IMR-90 (cell line): ENCODE measurements around the gene NDC80. TPM values are rescaled to one million over a fixed set of nuclear protein-coding genes. Genes with fewer than 3 reads are reported as not detected.

Source experiments
- ATAC-seq: fragments of 200-7000 bp; cut with Tn5 transposase; 2 replicates; pipeline ENCODE4 v1.9.1; 2020; ENCODE audit warnings: low read depth, mild to moderate bottlenecking, moderate library complexity
- BruUV-seq: library from RNA; stranded (reverse); fragments of 400-500 nt; replicated peaks from 2 replicates; lab custom pipeline; 2021; lab: Mats Ljungman, UMichigan
- CTCF ChIA-PET: fragments of 300-600 bp; formaldehyde crosslinking; extraction: SDS; loops from one replicate; lab custom pipeline; 2021; ENCODE audit warnings: antibody characterized with exemption; lab: Yijun Ruan, JAX
- POLR2A ChIA-PET: fragments of 300-600 bp; sonication (Branson Sonifier 250); formaldehyde crosslinking; loops from one replicate; lab custom pipeline; 2022; ENCODE audit warnings: antibody characterized with exemption; ENCODE audit not compliant: unreplicated experiment; lab: Charles Lee
- DNase-seq: peaks from one replicate; pipeline ENCODE4 v3.0.0; 2013
- H2AFZ ChIP-seq: replicated peaks from 2 replicates; pipeline ENCODE3; 2013; ENCODE audit warnings: low read length, mild to moderate bottlenecking; ENCODE audit not compliant: poor library complexity
- H2AK5ac ChIP-seq: 2 replicates; pipeline ENCODE4 v1.6.1; 2013; ENCODE audit warnings: low read depth, low read length, inconsistent platforms
- H2AK9ac ChIP-seq: replicated peaks from 2 replicates; pipeline ENCODE3; 2013; ENCODE audit warnings: mild to moderate bottlenecking, low read depth, low read length, moderate library complexity; ENCODE audit not compliant: poor library complexity
- H2BK120ac ChIP-seq: 2 replicates; pipeline ENCODE4 v1.6.1; 2013; ENCODE audit warnings: low read depth, low read length, inconsistent platforms
- H2BK15ac ChIP-seq: 3 replicates; pipeline ENCODE4 v1.6.1; 2013; ENCODE audit warnings: low read depth, low read length, inconsistent platforms
- H2BK20ac ChIP-seq: 2 replicates; pipeline ENCODE4 v1.6.1; 2013; ENCODE audit warnings: low read depth, mild to moderate bottlenecking, inconsistent platforms, low read length, moderate library complexity
- H2BK5ac ChIP-seq: 2 replicates; pipeline ENCODE4 v1.6.1; 2013; ENCODE audit warnings: mild to moderate bottlenecking, low read depth, low read length, inconsistent platforms; ENCODE audit not compliant: poor library complexity, severe bottlenecking
- H3K14ac ChIP-seq: replicated peaks from 2 replicates; pipeline ENCODE4 v1.6.1; 2013; ENCODE audit warnings: low read depth, low read length, inconsistent platforms
- H3K18ac ChIP-seq: 2 replicates; pipeline ENCODE4 v1.6.1; 2013; ENCODE audit warnings: low read depth, low read length, control low read depth
- H3K23ac ChIP-seq: 2 replicates; pipeline ENCODE4 v1.6.1; 2013; ENCODE audit warnings: low read depth, low read length, inconsistent platforms
- H3K27ac ChIP-seq: 2 replicates; pipeline ENCODE4 v1.5.1; 2013; ENCODE audit warnings: mild to moderate bottlenecking, control low read depth, low read length; ENCODE audit not compliant: insufficient read depth
- H3K27me3 ChIP-seq: 2 replicates; pipeline ENCODE4 v1.6.1; 2013; ENCODE audit warnings: low read length; ENCODE audit not compliant: control insufficient read depth, insufficient read depth
- H3K36me3 ChIP-seq: 2 replicates; pipeline ENCODE4 v1.6.1; 2013; ENCODE audit warnings: low read length, mixed read lengths; ENCODE audit not compliant: control insufficient read depth, insufficient read depth
- H3K4ac ChIP-seq: 2 replicates; pipeline ENCODE4 v1.6.1; 2013; ENCODE audit warnings: low read depth, low read length, inconsistent platforms
- H3K4me1 ChIP-seq: 2 replicates; pipeline ENCODE4 v1.6.1; 2013; ENCODE audit warnings: low read length, mixed read lengths; ENCODE audit not compliant: control insufficient read depth, insufficient read depth
- H3K4me2 ChIP-seq: 2 replicates; pipeline ENCODE4 v1.6.1; 2013; ENCODE audit warnings: low read depth, mild to moderate bottlenecking, control low read depth, low read length, moderate library complexity
- H3K4me3 ChIP-seq: 2 replicates; pipeline ENCODE4 v1.5.1; 2013; ENCODE audit warnings: low read depth, mild to moderate bottlenecking, control low read depth, low read length, moderate library complexity; ENCODE audit not compliant: insufficient read depth
- H3K56ac ChIP-seq: 2 replicates; pipeline ENCODE4 v1.6.1; 2013; ENCODE audit warnings: low read length, inconsistent platforms; ENCODE audit not compliant: insufficient read depth; ENCODE audit errors: extremely low read depth
- H3K79me1 ChIP-seq, 2 experiments: 2 replicates each; pipeline ENCODE4 v1.6.1; 2013; ENCODE audit warnings: low read length in 2 of 2, inconsistent platforms in 1 of 2, low read depth in 1 of 2
- H3K9ac ChIP-seq: 2 replicates; pipeline ENCODE4 v1.6.1; 2013; ENCODE audit warnings: low read depth, low read length, control low read depth
- H3K9me1 ChIP-seq: 2 replicates; pipeline ENCODE4 v1.6.1; 2013; ENCODE audit warnings: low read length, inconsistent platforms; ENCODE audit not compliant: insufficient read depth
- H3K9me3 ChIP-seq: 2 replicates; pipeline ENCODE4 v1.6.1; 2013; ENCODE audit warnings: low read length; ENCODE audit not compliant: control insufficient read depth, insufficient read depth
- H4K20me1 ChIP-seq: 2 replicates; pipeline ENCODE4 v1.6.1; 2013; ENCODE audit warnings: low read length, inconsistent platforms; ENCODE audit not compliant: insufficient read depth
- H4K5ac ChIP-seq: 2 replicates; pipeline ENCODE4 v1.6.1; 2013; ENCODE audit warnings: mild to moderate bottlenecking, low read depth, low read length, control low read depth
- H4K8ac ChIP-seq, 2 experiments: 2 replicates each; pipeline ENCODE4 v1.6.1; 2013; ENCODE audit warnings: low read depth in 2 of 2, low read length in 2 of 2, control low read depth in 1 of 2, inconsistent platforms in 1 of 2
- H4K91ac ChIP-seq: 2 replicates; pipeline ENCODE4 v1.6.1; 2013; ENCODE audit warnings: low read depth, low read length, inconsistent platforms; ENCODE audit not compliant: insufficient read depth
- BHLHE40 ChIP-seq: fragments of 150-350 bp; IDR thresholded peaks from 2 replicates; pipeline ENCODE4 v1.6.1; 2016; ENCODE audit warnings: mild to moderate bottlenecking, low read depth, low read length
- CEBPB ChIP-seq: IDR thresholded peaks from 2 replicates; pipeline ENCODE4 v1.6.1; 2012; ENCODE audit warnings: low read depth, low read length, improper control_type of control experiment
- CHD1 ChIP-seq: IDR thresholded peaks from 2 replicates; pipeline ENCODE4 v1.6.1; 2012; ENCODE audit warnings: low read depth, low read length, improper control_type of control experiment
- FOS ChIP-seq: fragments of 150-350 bp; IDR thresholded peaks from 2 replicates; pipeline ENCODE4 v1.6.1; 2016; ENCODE audit warnings: low read depth, low read length
- MAFK ChIP-seq: IDR thresholded peaks from 2 replicates; pipeline ENCODE4 v1.6.1; 2012; ENCODE audit warnings: low read depth, low read length, improper control_type of control experiment
- MAZ ChIP-seq: IDR thresholded peaks from 2 replicates; pipeline ENCODE4 v1.6.1; 2012; ENCODE audit warnings: low read depth, mild to moderate bottlenecking, low read length, improper control_type of control experiment, moderate library complexity, borderline replicate concordance
- MXI1 ChIP-seq: IDR thresholded peaks from 2 replicates; pipeline ENCODE4 v1.6.1; 2012; ENCODE audit warnings: low read depth, mild to moderate bottlenecking, low read length, moderate library complexity, borderline replicate concordance
- NFE2L2 ChIP-seq: fragments of 150-350 bp; IDR thresholded peaks from 2 replicates; pipeline ENCODE4 v1.6.1; 2016; ENCODE audit warnings: low read depth, mild to moderate bottlenecking, low read length
- POLR2A ChIP-seq: IDR thresholded peaks from 2 replicates; pipeline ENCODE4 v1.6.1; 2012; ENCODE audit warnings: mild to moderate bottlenecking, low read depth, low read length
- RAD21 ChIP-seq: IDR thresholded peaks from 2 replicates; pipeline ENCODE4 v1.6.1; 2012; ENCODE audit warnings: low read length, improper control_type of control experiment
- RCOR1 ChIP-seq: IDR thresholded peaks from 2 replicates; pipeline ENCODE4 v1.6.1; 2012; ENCODE audit warnings: mild to moderate bottlenecking, low read length, improper control_type of control experiment; ENCODE audit not compliant: insufficient replicate concordance
- RFX5 ChIP-seq: IDR thresholded peaks from 2 replicates; pipeline ENCODE4 v1.8.0; 2012; ENCODE audit warnings: low read depth, mild to moderate bottlenecking, low read length, moderate library complexity
- SMC3 ChIP-seq: fragments of 150-350 bp; IDR thresholded peaks from 2 replicates; pipeline ENCODE4 v1.6.1; 2016; ENCODE audit warnings: low read depth, mild to moderate bottlenecking, antibody characterized with exemption, low read length, moderate library complexity
- WGBS, 2 experiments: methylation state at CpG; one replicate each; pipeline versions ENCODE4 v1.1.5 to v1.1.7; 2013; ENCODE audit warnings: missing lambda C conversion rate in 2 of 2; ENCODE audit not compliant: insufficient read length in 1 of 2; ENCODE audit errors: extremely low coverage in 2 of 2; 5-methylcytosine and 5-hydroxymethylcytosine counted together
- dilution Hi-C: fragments of 300-500 bp; cut with HindIII; formaldehyde crosslinking; loops from one replicate; pipeline ENCODE4 v1.14.3; 2018; ENCODE audit warnings: low sequenced_read_pairs; ENCODE audit not compliant: unreplicated experiment
- in situ Hi-C: fragments of 300-500 bp; cut with MboI; formaldehyde crosslinking; loops from 3 replicates; pipeline ENCODE4 v1.14.3; 2019; ENCODE audit warnings: low sequenced_read_pairs, inconsistent platforms, mixed read lengths
- intact Hi-C: fragments of 100-400 bp; cut with micrococcal nuclease; formaldehyde crosslinking; loops from 2 replicates; pipeline ENCODE4 v1.10.0; 2022
- polyA plus RNA-seq, 3 experiments: library from polyadenylated mRNA; depleted of rRNA; stranded (reverse); fragments of >200 nt; gene quantifications; 2 replicates each; pipeline ENCODE4 v1.2.3, GENCODE V29; 2012; ENCODE audit warnings: low replicate concordance in 1 of 3
- total RNA-seq: library from RNA; depleted of rRNA; stranded (reverse); fragments of >200 nt; gene quantifications from 2 replicates; pipeline ENCODE4 v1.2.3, GENCODE V29; 2012
- TF ChIP-seq, protein P1 (sequence below): fragments of 150-350 bp; IDR thresholded peaks from 2 replicates; pipeline ENCODE4 v1.6.1; 2017; ENCODE audit warnings: mild to moderate bottlenecking, antibody characterized with exemption, low read length, low read depth
- TF ChIP-seq, protein P2 (sequence below): conservative IDR thresholded peaks from 2 replicates; pipeline ENCODE4 v1.5.1; 2012; ENCODE audit warnings: mild to moderate bottlenecking, low read depth, low read length, improper control_type of control experiment
- TF ChIP-seq, protein P3 (sequence below): fragments of 150-350 bp; IDR thresholded peaks from 2 replicates; pipeline ENCODE4 v1.6.1; 2016; ENCODE audit warnings: low read depth, mild to moderate bottlenecking, low read length, moderate library complexity, borderline replicate concordance

Gene NDC80
- total and polyA plus RNA-seq, 2 of the 4 experiments (the other 2 are of a cell fraction), result 11.8 to 15.5 TPM

DNA sequence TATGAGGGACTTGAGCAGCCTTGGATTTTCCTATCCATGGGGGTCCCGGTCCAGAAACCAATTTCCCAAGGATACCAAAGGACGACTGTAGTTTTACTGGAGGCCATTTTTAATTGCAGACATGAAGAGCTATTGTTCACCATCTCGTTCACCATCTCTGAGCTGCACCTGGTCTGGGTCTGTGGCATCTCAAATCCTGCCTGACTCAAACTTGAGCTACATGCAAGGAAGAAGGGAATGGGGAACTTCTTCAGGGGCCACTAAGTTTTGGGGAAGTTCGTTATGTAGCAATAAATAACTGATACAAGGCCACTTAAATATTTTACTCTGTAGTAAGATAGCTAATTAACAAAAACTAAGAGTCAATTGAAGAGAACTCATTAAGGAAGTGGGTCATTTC, 82.1 kb downstream of the NDC80 start:
- ChIA-PET POLR2A (no interaction called here), CTCF (interaction anchor here (1.2 kb wide), 1 partner anchor 11 kb away, joined by 5 read pairs; no protein-coding TSS in a partner anchor)
- no peak overlapping the region for H3K18ac ChIP-seq
- dilution Hi-C loops, result no loop called here
- no peak overlapping the region for H4K5ac ChIP-seq
- no peak for DNase-seq
- H3K79me1 ChIP-seq, result peaks cover 0 to 4% of the 10 kb centered on the region in 2 experiments; a peak in 1 of 4 replicates
- intact Hi-C loops, result no loop called here
- H3K9ac ChIP-seq, result no peak overlapping the region
- H3K9me1 ChIP-seq, result no peaks in the 10 kb centered on the region
- TF ChIP-seq MXI1 (no peak), MAFK (no peak), NFE2L2 (no peak), CEBPB (no peak), BHLHE40 (no peak), RCOR1 (no peak), FOS (no peak), RAD21 (no peak), MAZ (no peak), POLR2A (no peak), CHD1 (no peak), SMC3 (no peak), RFX5 (no peak)
- TF ChIP-seq, protein P1, sequence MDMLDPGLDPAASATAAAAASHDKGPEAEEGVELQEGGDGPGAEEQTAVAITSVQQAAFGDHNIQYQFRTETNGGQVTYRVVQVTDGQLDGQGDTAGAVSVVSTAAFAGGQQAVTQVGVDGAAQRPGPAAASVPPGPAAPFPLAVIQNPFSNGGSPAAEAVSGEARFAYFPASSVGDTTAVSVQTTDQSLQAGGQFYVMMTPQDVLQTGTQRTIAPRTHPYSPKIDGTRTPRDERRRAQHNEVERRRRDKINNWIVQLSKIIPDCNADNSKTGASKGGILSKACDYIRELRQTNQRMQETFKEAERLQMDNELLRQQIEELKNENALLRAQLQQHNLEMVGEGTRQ, result no peak
- TF ChIP-seq, protein P2, sequence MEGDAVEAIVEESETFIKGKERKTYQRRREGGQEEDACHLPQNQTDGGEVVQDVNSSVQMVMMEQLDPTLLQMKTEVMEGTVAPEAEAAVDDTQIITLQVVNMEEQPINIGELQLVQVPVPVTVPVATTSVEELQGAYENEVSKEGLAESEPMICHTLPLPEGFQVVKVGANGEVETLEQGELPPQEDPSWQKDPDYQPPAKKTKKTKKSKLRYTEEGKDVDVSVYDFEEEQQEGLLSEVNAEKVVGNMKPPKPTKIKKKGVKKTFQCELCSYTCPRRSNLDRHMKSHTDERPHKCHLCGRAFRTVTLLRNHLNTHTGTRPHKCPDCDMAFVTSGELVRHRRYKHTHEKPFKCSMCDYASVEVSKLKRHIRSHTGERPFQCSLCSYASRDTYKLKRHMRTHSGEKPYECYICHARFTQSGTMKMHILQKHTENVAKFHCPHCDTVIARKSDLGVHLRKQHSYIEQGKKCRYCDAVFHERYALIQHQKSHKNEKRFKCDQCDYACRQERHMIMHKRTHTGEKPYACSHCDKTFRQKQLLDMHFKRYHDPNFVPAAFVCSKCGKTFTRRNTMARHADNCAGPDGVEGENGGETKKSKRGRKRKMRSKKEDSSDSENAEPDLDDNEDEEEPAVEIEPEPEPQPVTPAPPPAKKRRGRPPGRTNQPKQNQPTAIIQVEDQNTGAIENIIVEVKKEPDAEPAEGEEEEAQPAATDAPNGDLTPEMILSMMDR, result no peak
- TF ChIP-seq, protein P3, sequence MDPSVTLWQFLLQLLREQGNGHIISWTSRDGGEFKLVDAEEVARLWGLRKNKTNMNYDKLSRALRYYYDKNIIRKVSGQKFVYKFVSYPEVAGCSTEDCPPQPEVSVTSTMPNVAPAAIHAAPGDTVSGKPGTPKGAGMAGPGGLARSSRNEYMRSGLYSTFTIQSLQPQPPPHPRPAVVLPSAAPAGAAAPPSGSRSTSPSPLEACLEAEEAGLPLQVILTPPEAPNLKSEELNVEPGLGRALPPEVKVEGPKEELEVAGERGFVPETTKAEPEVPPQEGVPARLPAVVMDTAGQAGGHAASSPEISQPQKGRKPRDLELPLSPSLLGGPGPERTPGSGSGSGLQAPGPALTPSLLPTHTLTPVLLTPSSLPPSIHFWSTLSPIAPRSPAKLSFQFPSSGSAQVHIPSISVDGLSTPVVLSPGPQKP, result no peak
- no peak overlapping the region for H2AK9ac ChIP-seq
- H4K91ac ChIP-seq, result no peak overlapping the region
- H3K4me1 ChIP-seq, result peaks cover 2% of the 10 kb centered on the region; the same call in 1 of the 2 replicates
- H3K27me3 ChIP-seq, result no peaks in the 10 kb centered on the region
- no peak overlapping the region for H3K56ac ChIP-seq
- H3K4me3 ChIP-seq, result no peak overlapping the region
- H4K8ac ChIP-seq, result no peak overlapping the region
- no peak for ATAC-seq
- no peak overlapping the region for H2AK5ac ChIP-seq
- no peaks in the 10 kb centered on the region for H3K9me3 ChIP-seq
- no peak overlapping the region for H2BK120ac ChIP-seq
- no peak overlapping the region for H3K27ac ChIP-seq
- H2BK20ac ChIP-seq, result no peak overlapping the region
- no peak overlapping the region for H3K4me2 ChIP-seq
- H2BK5ac ChIP-seq, result no peak overlapping the region
- H3K4ac ChIP-seq, result no peak overlapping the region
- in situ Hi-C loops, result no loop called here
- H3K14ac ChIP-seq, result no peak overlapping the region
- BruUV-seq, result no TSS peak
- WGBS, 2 experiments, result no CpG with 5 or more reads among the region's 4 CpGs
- peaks cover 20% of the 10 kb centered on the region; the same call in 1 of the 2 replicates for H4K20me1 ChIP-seq
- no peak overlapping the region for H2AFZ ChIP-seq
- H2BK15ac ChIP-seq, result no peak overlapping the region
- no peak overlapping the region for H3K23ac ChIP-seq
- no peaks in the 10 kb centered on the region for H3K36me3 ChIP-seq
